ENCODE data around the gene AXDND1. TPM values are rescaled to one million over a fixed set of nuclear protein-coding genes. Genes with fewer than 3 reads are reported as not detected.

The AXDND1 gene
- polyA plus RNA-seq, 1 experiment = 0.27 TPM

DNA sequence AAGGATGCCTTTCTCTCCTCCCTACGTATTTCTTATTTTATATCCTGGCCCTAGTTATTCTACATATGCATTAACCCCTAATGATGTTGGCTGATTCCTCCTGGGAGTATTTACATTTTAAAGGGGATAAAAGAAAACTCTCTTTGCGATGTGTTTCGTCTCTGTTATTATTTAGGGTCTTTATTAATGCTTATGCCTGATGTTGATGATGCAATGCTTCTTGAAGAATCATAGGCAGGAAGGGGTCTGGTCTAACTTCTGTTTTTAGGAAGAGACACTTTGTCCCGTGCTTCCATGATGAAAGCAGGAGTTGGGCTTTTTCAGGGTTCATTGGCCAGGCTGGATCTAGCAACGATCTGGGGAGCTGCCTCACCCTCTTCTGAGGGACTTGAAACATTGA lies 210.7 kb downstream of the AXDND1 start:
- H3K27me3 ChIP-seq (ENCODE audit: control insufficient read depth, insufficient read depth, low read length) = peaks cover 17% of the 10 kb centered on the region
- no peak for DNase-seq (ENCODE audit: low read depth)
- ChIA-PET POLR2A (no interaction called here), CTCF (no interaction called here)
- no peak overlapping the region for H3K4me3 ChIP-seq (ENCODE audit: low read depth, low read length)
- TF ChIP-seq, protein P1, sequence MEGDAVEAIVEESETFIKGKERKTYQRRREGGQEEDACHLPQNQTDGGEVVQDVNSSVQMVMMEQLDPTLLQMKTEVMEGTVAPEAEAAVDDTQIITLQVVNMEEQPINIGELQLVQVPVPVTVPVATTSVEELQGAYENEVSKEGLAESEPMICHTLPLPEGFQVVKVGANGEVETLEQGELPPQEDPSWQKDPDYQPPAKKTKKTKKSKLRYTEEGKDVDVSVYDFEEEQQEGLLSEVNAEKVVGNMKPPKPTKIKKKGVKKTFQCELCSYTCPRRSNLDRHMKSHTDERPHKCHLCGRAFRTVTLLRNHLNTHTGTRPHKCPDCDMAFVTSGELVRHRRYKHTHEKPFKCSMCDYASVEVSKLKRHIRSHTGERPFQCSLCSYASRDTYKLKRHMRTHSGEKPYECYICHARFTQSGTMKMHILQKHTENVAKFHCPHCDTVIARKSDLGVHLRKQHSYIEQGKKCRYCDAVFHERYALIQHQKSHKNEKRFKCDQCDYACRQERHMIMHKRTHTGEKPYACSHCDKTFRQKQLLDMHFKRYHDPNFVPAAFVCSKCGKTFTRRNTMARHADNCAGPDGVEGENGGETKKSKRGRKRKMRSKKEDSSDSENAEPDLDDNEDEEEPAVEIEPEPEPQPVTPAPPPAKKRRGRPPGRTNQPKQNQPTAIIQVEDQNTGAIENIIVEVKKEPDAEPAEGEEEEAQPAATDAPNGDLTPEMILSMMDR (IDR thresholded peaks at IDR 0.05; ENCODE audit: insufficient read depth, low read depth, low read length) = no peak
- no peaks in the 10 kb centered on the region for H3K36me3 ChIP-seq (ENCODE audit: control insufficient read depth, insufficient read depth, low read length)

DNA sequence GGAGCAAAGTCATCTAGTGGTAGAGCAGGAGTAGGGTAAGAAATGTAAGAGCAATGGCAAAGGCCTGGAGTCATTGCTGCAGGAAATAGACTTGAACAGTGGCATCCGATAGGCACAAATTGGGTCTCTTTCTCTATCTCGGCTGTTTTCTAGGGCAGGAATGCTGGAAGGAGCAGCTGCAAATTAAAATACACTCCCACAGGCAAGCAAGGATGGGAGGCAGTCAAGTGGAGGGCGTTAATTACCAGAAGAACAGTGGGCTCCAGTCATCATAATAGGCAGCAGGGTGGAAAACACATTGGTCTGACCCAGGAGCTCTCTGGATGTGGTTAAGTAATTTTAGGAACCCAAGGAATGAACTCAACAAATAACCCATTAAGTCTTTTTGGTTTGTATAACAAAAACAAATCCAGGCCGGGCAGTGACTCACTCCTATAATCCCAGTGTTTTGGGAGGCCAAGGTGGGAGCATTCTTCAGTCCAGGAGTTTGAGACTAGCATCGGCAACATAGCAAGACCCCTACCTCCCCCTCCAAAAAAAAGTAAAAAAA lies 218.1 kb downstream of the AXDND1 start:
- DNase-seq (ENCODE audit: low read depth) = no peak
- Histone ChIP-seq H3K4me3 (ENCODE audit: low read depth, low read length) (no peak overlapping the region), H3K36me3 (ENCODE audit: control insufficient read depth, insufficient read depth, low read length) (no peaks in the 10 kb centered on the region), H3K27me3 (ENCODE audit: control insufficient read depth, insufficient read depth, low read length) (peaks cover 7% of the 10 kb centered on the region)
- ChIA-PET CTCF (no interaction called here), POLR2A (no interaction called here)
- TF ChIP-seq, protein P1 (IDR thresholded peaks at IDR 0.05; ENCODE audit: insufficient read depth, low read depth, low read length) = no peak

DNA sequence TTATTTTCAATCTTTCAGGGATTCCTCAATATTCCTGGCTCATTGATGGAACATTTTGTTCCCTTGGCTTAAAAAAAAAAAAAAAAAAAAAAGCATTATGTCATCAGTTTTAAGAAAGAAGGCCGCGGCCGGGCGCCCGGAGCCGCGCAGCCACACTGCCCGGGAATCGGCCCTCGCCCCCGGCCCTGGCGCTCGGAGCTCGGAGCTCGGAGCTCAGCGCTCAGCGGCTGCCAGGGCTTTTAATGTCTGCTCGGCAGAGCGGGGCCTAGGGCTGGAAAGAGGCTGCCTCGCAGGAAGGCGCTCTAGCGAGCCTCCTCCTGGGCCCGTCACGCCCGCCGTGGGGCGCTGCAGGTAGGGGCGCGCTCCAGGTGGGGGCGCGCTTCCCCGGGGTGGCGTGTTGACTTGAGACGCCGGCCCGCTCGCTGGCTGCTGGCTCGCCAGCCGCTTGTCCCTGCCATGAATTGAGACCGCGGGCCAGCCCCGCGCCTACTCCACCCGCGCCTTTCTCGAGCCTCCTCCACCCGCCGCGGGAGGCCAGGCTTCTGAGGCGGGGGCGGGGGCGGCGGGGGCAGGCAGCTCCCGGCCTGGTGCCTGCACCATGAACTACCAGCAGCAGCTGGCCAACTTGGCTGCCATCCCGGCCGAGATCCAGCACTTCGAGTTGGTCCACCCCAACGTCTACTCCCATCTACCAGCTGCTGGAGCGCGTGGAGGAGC lies 220.5 kb downstream of the AXDND1 start:
- Histone ChIP-seq H3K4me3 (ENCODE audit: low read depth, low read length) (peak overlapping the region; percentile 34), H3K36me3 (ENCODE audit: control insufficient read depth, insufficient read depth, low read length) (no peaks in the 10 kb centered on the region), H3K27me3 (ENCODE audit: control insufficient read depth, insufficient read depth, low read length) (peaks cover 5% of the 10 kb centered on the region; the same call in 1 of the 2 replicates)
- CTCF ChIA-PET = interaction anchor here (1.4 kb wide), 1 partner anchor 31 kb away, joined by 3 read pairs; no protein-coding TSS in a partner anchor
- no peak for DNase-seq (ENCODE audit: low read depth)
- TF ChIP-seq, protein P1 (IDR thresholded peaks at IDR 0.05; ENCODE audit: insufficient read depth, low read depth, low read length) = peak; percentile 39
- POLR2A ChIA-PET = interaction anchor here (0.7 kb wide), 2 partner anchors 32 to 34 kb away, joined by 10 to 15 read pairs; no protein-coding TSS in a partner anchor

DNA sequence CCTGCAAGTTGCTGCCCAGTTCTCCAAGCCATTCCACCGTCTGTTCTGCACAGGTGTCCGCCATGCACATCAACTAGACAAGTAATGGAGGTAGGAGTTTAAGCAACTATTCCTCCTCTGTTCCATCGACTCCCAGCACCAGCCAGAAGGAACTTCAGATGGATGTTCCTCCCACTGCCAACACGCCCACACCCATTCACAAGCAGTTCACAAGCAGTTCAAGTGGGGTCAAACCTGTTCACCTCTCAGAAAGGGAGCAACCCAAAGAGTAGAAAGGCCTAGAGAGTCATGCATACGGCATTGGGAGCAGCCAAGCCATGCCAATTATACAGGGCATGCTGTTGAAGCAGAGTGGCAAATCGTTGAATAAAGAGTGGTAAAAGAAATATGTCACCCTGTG lies 221.6 kb downstream of the AXDND1 start:
- ChIA-PET POLR2A (no interaction called here), CTCF (no interaction called here)
- TF ChIP-seq, protein P1 (IDR thresholded peaks at IDR 0.05; ENCODE audit: insufficient read depth, low read depth, low read length) = no peak
- DNase-seq (ENCODE audit: low read depth) = no peak
- Histone ChIP-seq H3K4me3 (ENCODE audit: low read depth, low read length) (no peak overlapping the region), H3K27me3 (ENCODE audit: control insufficient read depth, insufficient read depth, low read length) (peaks cover 9% of the 10 kb centered on the region), H3K36me3 (ENCODE audit: control insufficient read depth, insufficient read depth, low read length) (no peaks in the 10 kb centered on the region)

DNA sequence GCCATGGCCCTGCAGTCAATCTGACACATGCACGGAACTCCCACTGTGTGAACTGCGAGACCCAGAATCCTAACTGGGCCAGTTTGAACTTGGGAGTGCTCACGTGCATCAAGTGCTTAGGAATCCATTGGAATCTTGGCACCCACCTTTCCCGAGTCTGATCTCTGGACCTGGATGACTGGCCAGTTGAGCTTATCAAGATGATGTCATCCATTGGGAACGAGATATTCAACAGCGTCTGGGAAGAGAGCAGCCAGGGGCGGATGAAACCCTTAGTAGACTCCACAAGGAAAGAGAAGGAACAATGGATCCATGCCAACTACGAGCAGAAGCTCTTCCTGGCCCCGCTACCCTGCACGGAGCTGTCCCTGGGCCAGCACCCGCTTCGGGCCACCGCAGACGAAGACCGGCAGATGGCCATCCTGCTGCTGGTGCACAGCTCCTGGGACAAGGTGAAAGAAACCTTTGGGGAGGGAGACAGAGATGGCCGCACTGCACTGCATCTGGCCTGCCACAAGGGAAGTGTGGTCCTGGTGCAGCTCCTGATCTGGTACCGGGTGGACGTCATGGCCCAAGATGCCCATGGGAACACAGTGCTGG lies 222.8 kb downstream of the AXDND1 start:
- POLR2A ChIA-PET = no interaction called here
- DNase-seq (ENCODE audit: low read depth) = no peak
- Histone ChIP-seq H3K36me3 (ENCODE audit: control insufficient read depth, insufficient read depth, low read length) (no peaks in the 10 kb centered on the region), H3K27me3 (ENCODE audit: control insufficient read depth, insufficient read depth, low read length) (peaks cover 9% of the 10 kb centered on the region), H3K4me3 (ENCODE audit: low read depth, low read length) (no peak overlapping the region)
- CTCF ChIA-PET = no interaction called here
- TF ChIP-seq, protein P1 (IDR thresholded peaks at IDR 0.05; ENCODE audit: insufficient read depth, low read depth, low read length) = no peak

All from BJ (cell line).